Choroid plexus epithelial cell (primary cell): ENCODE data around the gene GPR37L1.

Experiments
- DNase-seq: peaks from one replicate; pipeline ENCODE4 v3.0.0-alpha.2; 2010; ENCODE audit warnings: low read depth
- H3K4me3 ChIP-seq: 2 replicates; pipeline ENCODE4 v1.5.1; 2011; ENCODE audit warnings: low read depth, mild to moderate bottlenecking, control low read depth, low read length, moderate library complexity
- TF ChIP-seq, protein P1 (sequence below): conservative IDR thresholded peaks from 2 replicates; pipeline ENCODE4 v1.5.1; 2011; ENCODE audit warnings: low read depth, mild to moderate bottlenecking, control low read depth, inconsistent platforms, low read length, moderate library complexity

GPR37L1 gene

GRCh38 chr1:202084791-202085681 is 37.7 kb upstream of the GPR37L1 start:
- no peak overlapping the region for H3K4me3 ChIP-seq
- DNase-seq, result no peak
- TF ChIP-seq, protein P1, sequence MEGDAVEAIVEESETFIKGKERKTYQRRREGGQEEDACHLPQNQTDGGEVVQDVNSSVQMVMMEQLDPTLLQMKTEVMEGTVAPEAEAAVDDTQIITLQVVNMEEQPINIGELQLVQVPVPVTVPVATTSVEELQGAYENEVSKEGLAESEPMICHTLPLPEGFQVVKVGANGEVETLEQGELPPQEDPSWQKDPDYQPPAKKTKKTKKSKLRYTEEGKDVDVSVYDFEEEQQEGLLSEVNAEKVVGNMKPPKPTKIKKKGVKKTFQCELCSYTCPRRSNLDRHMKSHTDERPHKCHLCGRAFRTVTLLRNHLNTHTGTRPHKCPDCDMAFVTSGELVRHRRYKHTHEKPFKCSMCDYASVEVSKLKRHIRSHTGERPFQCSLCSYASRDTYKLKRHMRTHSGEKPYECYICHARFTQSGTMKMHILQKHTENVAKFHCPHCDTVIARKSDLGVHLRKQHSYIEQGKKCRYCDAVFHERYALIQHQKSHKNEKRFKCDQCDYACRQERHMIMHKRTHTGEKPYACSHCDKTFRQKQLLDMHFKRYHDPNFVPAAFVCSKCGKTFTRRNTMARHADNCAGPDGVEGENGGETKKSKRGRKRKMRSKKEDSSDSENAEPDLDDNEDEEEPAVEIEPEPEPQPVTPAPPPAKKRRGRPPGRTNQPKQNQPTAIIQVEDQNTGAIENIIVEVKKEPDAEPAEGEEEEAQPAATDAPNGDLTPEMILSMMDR, result no peak

DNA sequence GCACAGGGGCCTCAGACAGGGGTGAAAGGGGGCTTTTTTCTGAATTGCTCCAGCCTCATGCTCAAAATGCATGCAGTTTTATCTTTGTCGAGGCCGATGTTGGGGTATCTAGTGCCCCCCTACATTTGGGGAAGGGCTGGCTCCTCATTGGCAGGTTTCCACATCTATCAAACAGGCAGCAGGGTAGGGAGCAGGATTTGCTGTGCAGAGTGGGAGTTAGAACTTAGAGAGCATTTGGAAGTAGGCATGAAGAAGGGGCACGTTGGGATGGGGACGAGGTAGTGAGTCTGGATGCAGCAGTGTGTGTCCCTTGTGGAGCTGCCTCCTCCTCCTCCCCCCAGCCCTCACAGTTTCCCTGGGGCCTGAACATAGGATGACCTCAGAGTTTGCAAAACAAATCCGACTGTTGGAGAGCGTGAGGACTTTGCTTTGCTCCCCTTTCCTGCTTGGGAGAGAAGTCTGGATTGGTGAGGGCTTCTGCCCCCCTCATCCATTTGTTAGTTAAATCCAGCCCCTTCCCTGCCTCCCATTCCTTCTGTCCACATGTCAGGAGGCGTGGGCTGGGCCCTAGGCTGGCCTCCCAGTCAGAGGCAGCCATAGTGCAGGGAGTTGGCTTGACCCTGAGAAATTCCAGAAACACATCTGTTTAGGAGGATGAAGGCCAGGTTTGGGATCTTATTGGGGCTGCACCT is 36.9 kb upstream of the GPR37L1 start:
- DNase-seq, result peak; percentile 14
- TF ChIP-seq, protein P1, result no peak

DNA sequence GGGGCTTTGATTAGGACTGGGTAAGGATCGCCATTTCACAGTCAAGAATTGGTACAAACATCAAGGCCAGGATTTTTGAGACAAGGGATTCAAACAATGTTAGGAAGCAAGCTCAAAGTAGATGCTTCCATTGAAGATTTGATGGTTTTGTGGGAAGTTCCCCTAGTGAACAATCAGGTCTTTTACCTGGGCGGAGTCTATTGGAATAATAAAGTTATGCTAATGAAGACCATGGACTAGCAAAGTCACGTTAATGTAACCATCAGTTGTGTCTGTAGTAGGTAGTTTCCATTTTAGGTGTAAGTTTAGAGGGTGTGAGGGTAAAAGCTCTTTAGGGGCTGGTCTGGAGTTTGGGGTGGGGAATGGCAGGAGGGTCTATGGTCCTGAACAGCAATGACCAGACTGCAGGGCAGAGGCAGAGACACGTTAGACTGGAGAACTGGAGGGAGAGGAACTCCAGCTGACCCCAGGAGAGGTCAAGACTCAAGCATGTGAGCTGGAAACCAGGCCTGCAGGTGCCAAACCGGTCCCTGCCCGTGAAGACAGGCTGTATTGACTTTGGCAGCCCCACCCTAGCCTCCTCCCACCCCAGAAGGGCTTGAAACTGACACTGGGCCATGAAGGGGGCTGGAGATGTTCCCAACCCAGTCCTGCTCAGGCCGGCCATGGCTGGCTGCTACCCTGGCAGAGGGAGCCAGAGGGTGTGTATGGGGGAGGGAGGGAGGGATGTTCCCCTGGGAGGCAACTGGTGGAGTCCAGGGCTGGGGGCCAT is 36.0 kb upstream of the GPR37L1 start:
- H3K4me3 ChIP-seq, result no peak overlapping the region
- TF ChIP-seq, protein P1, result no peak
- no peak for DNase-seq

More for the DNA sequence above, 36.9 kb upstream of the GPR37L1 start:
- H3K4me3 ChIP-seq, result no peak overlapping the region

DNA sequence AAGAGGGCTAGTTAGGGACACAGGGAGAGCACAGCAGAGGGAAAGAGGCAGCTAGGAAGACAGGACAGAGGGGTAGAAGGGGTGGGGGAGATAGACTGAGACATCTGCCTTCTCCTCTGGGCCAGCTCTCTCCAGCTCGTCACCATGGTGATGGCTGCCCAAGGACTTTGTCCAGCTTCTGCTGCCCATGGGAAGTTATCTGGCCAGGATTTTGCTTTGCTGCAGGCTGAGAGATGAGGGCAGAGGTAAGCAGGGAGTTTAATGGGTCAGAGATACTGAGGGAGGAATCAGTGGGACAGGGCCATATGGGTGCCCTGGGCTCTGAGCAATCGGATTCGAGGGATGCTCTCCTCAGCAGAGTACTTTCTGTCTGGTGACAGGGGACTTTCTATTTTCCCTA is 34.5 kb upstream of the GPR37L1 start:
- TF ChIP-seq, protein P1, result no peak
- DNase-seq, result no peak
- no peak overlapping the region for H3K4me3 ChIP-seq

DNA sequence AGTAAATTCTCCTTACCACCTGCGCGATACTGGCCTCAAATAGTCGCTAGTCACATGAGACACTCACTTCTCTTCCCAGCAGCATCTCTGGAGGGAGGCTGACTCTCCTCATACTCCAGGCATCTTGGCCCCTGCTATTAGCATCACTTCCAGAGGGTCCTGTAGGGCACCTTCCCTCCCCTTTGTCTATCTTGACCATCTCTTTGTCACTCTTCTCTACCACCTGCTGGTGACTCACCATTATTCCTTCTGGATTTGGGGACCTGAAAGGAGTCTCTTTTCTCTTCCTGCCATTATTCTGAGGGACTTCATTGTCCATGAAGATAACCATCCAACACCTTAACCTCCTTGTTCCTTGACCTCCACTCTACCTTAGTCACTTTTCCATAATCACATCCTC is 31.7 kb upstream of the GPR37L1 start:
- no peak for DNase-seq
- no peak overlapping the region for H3K4me3 ChIP-seq
- TF ChIP-seq, protein P1, result peak; percentile 6

DNA sequence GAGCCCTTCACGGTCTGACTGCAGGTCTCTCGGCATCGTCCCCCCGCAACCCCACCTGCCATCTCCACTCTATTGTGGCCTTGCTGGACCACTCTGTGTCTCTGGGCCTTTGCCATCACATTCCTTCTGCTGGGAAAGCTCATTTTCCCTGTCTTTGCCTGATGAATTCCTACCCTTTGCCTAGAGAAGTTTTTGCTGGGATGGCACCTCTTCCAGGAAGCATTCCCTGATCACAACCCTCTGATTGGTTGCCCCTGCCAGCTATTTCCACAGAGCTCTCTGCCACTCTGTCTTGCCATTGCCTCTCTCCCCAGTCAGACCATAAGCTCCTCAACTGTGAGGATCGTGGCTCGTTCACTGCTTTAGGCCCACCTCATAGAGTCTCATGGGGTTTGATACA is 28.9 kb upstream of the GPR37L1 start:
- TF ChIP-seq, protein P1, result no peak
- no peak for DNase-seq
- H3K4me3 ChIP-seq, result no peak overlapping the region
